Tibial nerve (tissue), 4 donors: ENCODE results near the gene MAGI1. TPM values are rescaled to one million over a fixed set of nuclear protein-coding genes. Genes with fewer than 3 reads are reported as not detected.

Source experiments
- DNase-seq, 2 donors: peaks; one replicate each; pipeline ENCODE4 v3.0.0-alpha.2; 2019; ENCODE audit warnings: low spot score in 2 of 2
- H3K27ac ChIP-seq, 4 donors: fragments of 200-600 bp; sonication (generic) in 3 of 4; one replicate each; pipeline ENCODE4 v1.5.1; 2017 to 2019; ENCODE audit warnings: mild to moderate bottlenecking in 1 of 4
- H3K27me3 ChIP-seq, 2 donors: fragments of 200-600 bp; sonication (generic) in 1 of 2; one replicate each; pipeline versions ENCODE4 v1.5.1 to v1.6.0; 2017 to 2019
- H3K36me3 ChIP-seq, 3 donors: fragments of 200-600 bp; sonication (generic); one replicate each; pipeline ENCODE4 v1.5.1; 2018 to 2019
- H3K4me1 ChIP-seq, 4 donors: fragments of 200-600 bp; sonication (generic) in 3 of 4; one replicate each; pipeline ENCODE4 v1.5.1; 2017 to 2019
- H3K4me3 ChIP-seq, 4 donors: fragments of 200-600 bp; sonication (generic) in 3 of 4; one replicate each; pipeline ENCODE4 v1.5.1; 2017 to 2019; ENCODE audit warnings: mild to moderate bottlenecking in 1 of 4, moderate library complexity in 1 of 4
- H3K9me3 ChIP-seq, 4 donors: fragments of 200-600 bp; sonication (generic) in 3 of 4; one replicate each; pipeline ENCODE4 v1.5.1; 2017 to 2019
- EP300 ChIP-seq, 2 donors: sonication (generic); formaldehyde crosslinking; IDR thresholded peaks; one replicate each; pipeline ENCODE4 v1.6.1; 2017; ENCODE audit warnings: antibody characterized with exemption in 2 of 2, mild to moderate bottlenecking in 1 of 2
- POLR2A ChIP-seq, 2 donors: fragments of 450-650 bp; IDR thresholded peaks; one replicate each; pipeline ENCODE4 v1.6.1; 2017; ENCODE audit warnings: antibody characterized with exemption in 2 of 2, mild to moderate bottlenecking in 2 of 2, moderate library complexity in 2 of 2
- WGBS, 2 donors: methylation state at CpG; one replicate each; pipeline ENCODE4 v1.1.5; 2018; 5-methylcytosine and 5-hydroxymethylcytosine counted together
- total RNA-seq, 4 donors: library from RNA; depleted of rRNA; stranded (reverse); fragments of >200 nt; gene quantifications; one replicate each; pipeline ENCODE4 v1.1.0, GENCODE V29; 2016
- TF ChIP-seq, protein P1 (sequence below), 5 experiments: fragments of 200-600 bp in 3 of 5; fragments of 450-650 bp in 2 of 5; sonication (generic) in 3 of 5; IDR thresholded peaks; one replicate each; pipeline ENCODE4 v1.5.1; 2016 to 2019; ENCODE audit warnings: antibody characterized with exemption in 5 of 5, mild to moderate bottlenecking in 3 of 5, moderate library complexity in 2 of 5

The MAGI1 gene
- total RNA-seq, 4 donors from 2014 or later: 30.6 to 52.8 (median 36.1) TPM

- no peak for TF ChIP-seq EP300 (IDR thresholded peaks at IDR 0.05)
- no peak for TF ChIP-seq POLR2A (IDR thresholded peaks at IDR 0.05)
- TF ChIP-seq, protein P1, sequence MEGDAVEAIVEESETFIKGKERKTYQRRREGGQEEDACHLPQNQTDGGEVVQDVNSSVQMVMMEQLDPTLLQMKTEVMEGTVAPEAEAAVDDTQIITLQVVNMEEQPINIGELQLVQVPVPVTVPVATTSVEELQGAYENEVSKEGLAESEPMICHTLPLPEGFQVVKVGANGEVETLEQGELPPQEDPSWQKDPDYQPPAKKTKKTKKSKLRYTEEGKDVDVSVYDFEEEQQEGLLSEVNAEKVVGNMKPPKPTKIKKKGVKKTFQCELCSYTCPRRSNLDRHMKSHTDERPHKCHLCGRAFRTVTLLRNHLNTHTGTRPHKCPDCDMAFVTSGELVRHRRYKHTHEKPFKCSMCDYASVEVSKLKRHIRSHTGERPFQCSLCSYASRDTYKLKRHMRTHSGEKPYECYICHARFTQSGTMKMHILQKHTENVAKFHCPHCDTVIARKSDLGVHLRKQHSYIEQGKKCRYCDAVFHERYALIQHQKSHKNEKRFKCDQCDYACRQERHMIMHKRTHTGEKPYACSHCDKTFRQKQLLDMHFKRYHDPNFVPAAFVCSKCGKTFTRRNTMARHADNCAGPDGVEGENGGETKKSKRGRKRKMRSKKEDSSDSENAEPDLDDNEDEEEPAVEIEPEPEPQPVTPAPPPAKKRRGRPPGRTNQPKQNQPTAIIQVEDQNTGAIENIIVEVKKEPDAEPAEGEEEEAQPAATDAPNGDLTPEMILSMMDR (IDR thresholded peaks at IDR 0.05): no peak
- H3K4me3 ChIP-seq: no peak overlapping the region
- no peak overlapping the region for H3K27ac ChIP-seq
- no peaks in the 10 kb centered on the region for H3K36me3 ChIP-seq
- no peaks in the 10 kb centered on the region for H3K4me1 ChIP-seq
- no peaks in the 10 kb centered on the region for H3K27me3 ChIP-seq
- no peak for DNase-seq
- no peaks in the 10 kb centered on the region for H3K9me3 ChIP-seq
- WGBS, 2 donors: 82 to 84% methylated on average over 9 of the region's 9 CpGs
Observed at GRCh38 chr3:65508750-65509422, 529.8 kb downstream of the MAGI1 start.

GRCh38 chr3:65507437-65507836 lies 531.3 kb downstream of the MAGI1 start:
- DNase-seq: no peak
- no peaks in the 10 kb centered on the region for H3K4me1 ChIP-seq
- no peaks in the 10 kb centered on the region for H3K27me3 ChIP-seq
- TF ChIP-seq POLR2A (IDR thresholded peaks at IDR 0.05) (no peak), EP300 (IDR thresholded peaks at IDR 0.05) (no peak)
- TF ChIP-seq, protein P1 (IDR thresholded peaks at IDR 0.05): no peak
- WGBS, 2 donors: 62 to 66% methylated on average over 3 of the region's 3 CpGs
- H3K9me3 ChIP-seq: no peaks in the 10 kb centered on the region
- no peak overlapping the region for H3K27ac ChIP-seq
- H3K4me3 ChIP-seq: no peak overlapping the region
- H3K36me3 ChIP-seq: no peaks in the 10 kb centered on the region

GRCh38 chr3:65503776-65504175 lies 534.9 kb downstream of the MAGI1 start:
- no peak overlapping the region for H3K27ac ChIP-seq
- no peak for DNase-seq
- H3K36me3 ChIP-seq: no peaks in the 10 kb centered on the region
- H3K4me3 ChIP-seq: no peak overlapping the region
- H3K27me3 ChIP-seq: no peaks in the 10 kb centered on the region
- no peaks in the 10 kb centered on the region for H3K4me1 ChIP-seq
- WGBS, 2 donors: 72 to 77% methylated on average over 1 of the region's 1 CpG
- no peaks in the 10 kb centered on the region for H3K9me3 ChIP-seq
- TF ChIP-seq POLR2A (IDR thresholded peaks at IDR 0.05) (no peak), EP300 (IDR thresholded peaks at IDR 0.05) (no peak)
- TF ChIP-seq, protein P1 (IDR thresholded peaks at IDR 0.05): no peak

- Histone ChIP-seq H3K4me3 (no peak overlapping the region), H3K36me3 (no peaks in the 10 kb centered on the region), H3K27me3 (no peaks in the 10 kb centered on the region), H3K27ac (no peak overlapping the region), H3K4me1 (no peaks in the 10 kb centered on the region), H3K9me3 (no peaks in the 10 kb centered on the region)
- WGBS, 2 donors: 79 to 81% methylated on average over 2 of the region's 2 CpGs
- no peak for TF ChIP-seq POLR2A (IDR thresholded peaks at IDR 0.05)
- TF ChIP-seq EP300 (IDR thresholded peaks at IDR 0.05): no peak
- TF ChIP-seq, protein P1 (IDR thresholded peaks at IDR 0.05): no peak
- no peak for DNase-seq
Observed at GRCh38 chr3:65502526-65502925, 536.2 kb downstream of the MAGI1 start.

DNA sequence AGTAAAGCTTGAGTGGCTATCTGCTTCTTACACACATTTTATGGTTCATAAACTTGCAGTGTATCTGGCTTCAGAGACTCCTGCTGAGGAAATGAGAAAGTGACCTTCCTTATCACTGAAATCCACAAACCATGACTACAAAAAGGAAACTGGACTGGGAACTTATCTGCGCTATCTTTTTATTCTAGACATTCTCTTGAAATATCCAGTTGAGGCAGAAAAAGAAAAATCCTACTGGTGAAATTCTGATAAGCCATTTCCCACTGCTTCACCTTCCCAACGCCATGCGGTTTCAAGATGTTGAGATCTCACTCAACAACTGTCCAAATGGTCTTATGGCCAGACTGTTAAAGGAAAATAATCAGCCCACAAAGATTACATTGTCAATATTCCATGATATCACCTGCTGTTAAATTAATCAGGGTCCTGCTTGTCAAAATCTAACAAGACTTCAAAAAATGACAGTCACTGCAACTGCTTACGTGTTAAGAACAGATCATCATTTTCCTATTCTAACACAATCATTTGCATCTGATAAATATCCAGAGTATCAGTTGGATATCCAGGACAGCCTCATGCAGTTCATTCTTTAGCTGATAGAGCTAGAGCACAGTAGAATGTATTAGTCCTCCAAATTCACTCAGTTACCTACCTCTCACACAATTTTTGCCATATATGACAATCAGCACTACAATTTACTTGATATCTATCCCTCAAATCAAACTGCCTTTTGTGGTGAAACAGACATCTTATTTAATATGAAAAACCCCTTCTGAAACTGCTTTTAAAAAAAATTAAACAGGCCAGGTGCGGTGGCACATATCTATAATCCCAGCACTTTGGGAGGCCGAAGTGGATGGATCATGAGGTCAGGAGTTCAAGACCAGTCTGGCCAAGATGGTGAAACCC lies 538.1 kb downstream of the MAGI1 start:
- Histone ChIP-seq H3K36me3 (no peaks in the 10 kb centered on the region), H3K27me3 (no peaks in the 10 kb centered on the region), H3K9me3 (no peaks in the 10 kb centered on the region), H3K27ac (no peak overlapping the region), H3K4me1 (no peaks in the 10 kb centered on the region), H3K4me3 (no peak overlapping the region)
- WGBS, 2 donors: 95 to 98% methylated on average over 6 of the region's 6 CpGs
- TF ChIP-seq EP300 (IDR thresholded peaks at IDR 0.05): no peak
- no peak for TF ChIP-seq POLR2A (IDR thresholded peaks at IDR 0.05)
- TF ChIP-seq, protein P1 (IDR thresholded peaks at IDR 0.05): no peak
- no peak for DNase-seq
